NCI-H69 (cell line): ENCODE measurements around the gene NT5DC2.

ENCODE experiments used
- DNase-seq: peaks from one replicate; lab custom pipeline; 2025; lab: John Stamatoyannopoulos, UW

Gene NT5DC2

DNA sequence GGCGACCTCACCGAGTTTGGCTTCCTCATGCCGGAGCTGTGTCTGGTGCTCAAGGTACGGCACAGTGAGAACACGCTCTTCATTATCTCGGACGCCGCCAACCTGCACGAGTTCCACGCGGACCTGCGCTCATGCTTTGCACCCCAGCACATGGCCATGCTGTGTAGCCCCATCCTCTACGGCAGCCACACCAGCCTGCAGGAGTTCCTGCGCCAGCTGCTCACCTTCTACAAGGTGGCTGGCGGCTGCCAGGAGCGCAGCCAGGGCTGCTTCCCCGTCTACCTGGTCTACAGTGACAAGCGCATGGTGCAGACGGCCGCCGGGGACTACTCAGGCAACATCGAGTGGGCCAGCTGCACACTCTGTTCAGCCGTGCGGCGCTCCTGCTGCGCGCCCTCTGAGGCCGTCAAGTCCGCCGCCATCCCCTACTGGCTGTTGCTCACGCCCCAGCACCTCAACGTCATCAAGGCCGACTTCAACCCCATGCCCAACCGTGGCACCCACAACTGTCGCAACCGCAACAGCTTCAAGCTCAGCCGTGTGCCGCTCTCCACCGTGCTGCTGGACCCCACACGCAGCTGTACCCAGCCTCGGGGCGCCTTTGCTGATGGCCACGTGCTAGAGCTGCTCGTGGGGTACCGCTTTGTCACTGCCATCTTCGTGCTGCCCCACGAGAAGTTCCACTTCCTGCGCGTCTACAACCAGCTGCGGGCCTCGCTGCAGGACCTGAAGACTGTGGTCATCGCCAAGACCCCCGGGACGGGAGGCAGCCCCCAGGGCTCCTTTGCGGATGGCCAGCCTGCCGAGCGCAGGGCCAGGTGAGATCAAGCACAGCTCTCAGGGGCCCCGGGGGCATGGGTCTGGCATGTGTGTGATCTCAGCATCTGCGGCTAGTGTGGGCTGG, 45.6 kb downstream of the NT5DC2 start:
- DNase-seq = no peak

DNA sequence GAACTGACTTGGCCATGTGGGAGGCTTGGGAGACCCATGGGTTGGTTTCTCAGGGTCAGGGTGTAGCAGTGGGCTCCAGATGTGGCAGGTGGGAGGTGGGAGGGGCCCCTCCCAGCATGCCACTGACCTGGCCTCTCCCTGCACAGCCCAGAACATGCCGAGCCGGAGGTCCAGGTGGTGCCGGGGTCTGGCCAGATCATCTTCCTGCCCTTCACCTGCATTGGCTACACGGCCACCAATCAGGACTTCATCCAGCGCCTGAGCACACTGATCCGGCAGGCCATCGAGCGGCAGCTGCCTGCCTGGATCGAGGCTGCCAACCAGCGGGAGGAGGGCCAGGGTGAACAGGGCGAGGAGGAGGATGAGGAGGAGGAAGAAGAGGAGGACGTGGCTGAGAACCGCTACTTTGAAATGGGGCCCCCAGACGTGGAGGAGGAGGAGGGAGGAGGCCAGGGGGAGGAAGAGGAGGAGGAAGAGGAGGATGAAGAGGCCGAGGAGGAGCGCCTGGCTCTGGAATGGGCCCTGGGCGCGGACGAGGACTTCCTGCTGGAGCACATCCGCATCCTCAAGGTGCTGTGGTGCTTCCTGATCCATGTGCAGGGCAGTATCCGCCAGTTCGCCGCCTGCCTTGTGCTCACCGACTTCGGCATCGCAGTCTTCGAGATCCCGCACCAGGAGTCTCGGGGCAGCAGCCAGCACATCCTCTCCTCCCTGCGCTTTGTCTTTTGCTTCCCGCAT, 46.4 kb downstream of the NT5DC2 start:
- DNase-seq = no peak

DNA sequence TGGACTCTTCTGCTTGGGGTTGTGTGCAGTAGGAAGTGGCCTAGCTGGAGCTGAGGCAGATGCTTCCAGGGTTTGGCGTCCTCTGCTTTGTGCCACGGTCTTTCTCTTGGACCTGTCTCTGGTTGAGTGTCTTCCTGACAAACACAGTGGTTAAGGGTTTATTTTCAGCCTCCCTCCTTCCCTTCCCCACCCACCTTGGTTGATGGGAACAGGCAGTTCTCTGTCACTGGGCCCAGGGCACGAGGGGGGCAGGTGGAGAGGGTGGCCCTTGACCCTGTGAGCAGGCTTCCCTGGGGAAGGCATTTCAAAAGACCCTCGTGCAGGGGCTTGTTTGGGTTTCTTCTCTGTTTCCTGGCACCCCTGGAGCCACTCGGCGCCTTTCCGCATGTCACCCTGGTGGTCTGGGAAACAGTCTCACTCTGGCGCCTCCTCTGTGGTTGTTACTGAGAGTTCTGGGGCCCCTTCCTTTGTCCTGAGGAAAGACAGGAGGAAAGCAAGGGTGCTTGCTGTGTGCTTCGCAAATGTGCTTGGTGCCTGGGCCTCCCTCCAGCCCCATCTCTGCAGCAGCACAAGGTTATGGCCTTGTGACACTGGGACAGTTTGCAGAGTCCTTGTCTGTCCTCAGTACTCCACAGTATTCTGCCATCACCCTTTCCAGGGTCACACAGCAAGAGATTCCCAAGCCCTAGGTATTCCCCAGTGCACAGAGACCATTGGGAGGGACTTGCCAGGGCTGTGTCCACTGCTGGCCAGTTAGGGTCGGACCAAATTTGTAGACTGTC, 48.8 kb downstream of the NT5DC2 start:
- no peak for DNase-seq

DNA sequence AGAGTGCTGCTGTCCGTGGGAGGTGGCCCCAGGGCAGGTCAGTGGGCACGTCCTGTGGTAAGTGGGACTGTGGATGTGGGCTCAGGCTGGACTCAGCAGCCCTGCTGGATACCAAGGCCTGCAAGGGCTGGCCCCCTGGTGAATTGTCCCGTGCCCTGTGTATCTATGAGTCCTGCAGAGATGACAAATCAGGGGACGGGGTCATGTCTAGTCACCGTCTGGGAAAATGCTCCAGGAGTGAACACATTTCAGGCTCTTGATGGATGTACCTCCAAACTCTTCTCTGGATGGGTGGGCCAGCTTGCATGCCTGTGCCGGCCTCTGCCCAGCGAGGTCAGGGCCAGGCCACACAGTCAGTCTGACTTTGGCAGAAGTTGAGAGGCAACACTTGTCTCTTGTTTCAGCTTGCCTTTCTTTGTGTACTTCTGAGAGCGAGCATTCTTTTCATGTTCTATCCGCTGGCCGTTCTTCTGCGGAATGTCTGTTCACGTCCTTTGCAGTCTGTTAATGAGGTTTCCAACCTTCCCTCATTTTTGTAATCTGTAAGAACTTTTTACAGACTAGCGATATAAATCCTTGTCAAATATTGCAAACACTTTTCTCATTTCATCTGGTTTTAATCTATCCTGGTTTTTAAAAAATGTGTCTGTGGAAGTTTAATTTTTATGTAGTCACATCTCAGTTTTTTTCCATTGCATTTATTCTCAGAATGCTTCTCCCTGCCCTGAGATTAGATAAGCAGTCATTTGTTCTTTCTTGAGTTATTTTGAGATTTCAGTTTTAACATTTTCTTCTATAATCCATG, 49.9 kb downstream of the NT5DC2 start:
- no peak for DNase-seq

DNA sequence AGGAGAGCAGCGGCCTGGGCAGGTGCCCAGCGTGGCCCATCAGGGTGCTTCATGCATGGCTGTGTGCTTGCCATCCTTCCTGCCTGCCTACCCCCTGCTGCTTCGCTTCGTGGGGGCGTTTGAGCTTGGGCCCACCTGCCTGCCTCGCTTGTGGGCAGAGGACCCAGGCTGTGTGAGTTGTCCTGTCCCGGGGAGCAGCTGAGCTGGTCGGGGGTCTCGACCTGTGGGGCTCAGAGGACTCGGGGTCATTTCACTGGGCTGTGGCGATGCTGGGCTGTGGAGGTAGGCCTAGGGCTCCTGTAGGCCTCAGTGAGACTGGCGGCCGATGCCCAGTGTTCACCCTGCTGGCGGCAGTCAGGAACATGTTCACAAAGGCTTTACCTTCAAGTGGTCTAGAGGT, 50.6 kb downstream of the NT5DC2 start:
- no peak for DNase-seq

DNA sequence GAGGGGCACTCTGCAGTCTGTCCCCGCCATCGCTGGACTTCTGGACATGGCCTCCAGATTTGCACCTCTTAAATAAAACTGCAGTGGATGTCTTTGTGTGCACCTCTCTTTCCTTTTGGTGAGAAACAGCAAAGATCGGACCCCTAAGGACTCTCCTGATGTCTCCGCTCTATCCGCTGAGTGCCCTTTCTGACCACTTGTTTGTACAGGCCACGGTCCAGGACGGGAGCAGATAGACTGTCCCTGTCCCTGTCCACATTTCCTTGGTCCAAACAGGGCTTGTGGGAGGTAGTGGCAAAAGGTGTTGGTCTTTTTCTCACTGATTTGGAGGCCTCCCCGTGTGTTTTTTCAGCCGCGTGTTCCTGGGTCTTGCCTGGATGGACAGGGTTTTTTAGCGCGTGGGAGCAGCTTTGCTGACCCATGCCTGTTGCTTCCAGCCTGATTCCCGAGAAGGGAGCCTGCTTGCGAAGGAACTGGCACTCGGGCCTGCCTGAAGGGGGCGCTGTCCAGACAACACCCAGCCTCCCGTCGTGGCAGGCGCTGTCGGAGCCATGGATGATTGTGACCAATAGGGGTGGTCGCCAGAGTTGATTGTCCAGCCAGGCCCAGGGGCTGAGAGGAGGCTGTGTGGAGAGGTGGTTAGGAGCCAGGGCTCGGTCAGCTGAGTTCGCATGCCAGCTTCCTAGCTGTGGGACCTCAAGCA, 51.7 kb downstream of the NT5DC2 start:
- peak; percentile 3 for DNase-seq

DNA sequence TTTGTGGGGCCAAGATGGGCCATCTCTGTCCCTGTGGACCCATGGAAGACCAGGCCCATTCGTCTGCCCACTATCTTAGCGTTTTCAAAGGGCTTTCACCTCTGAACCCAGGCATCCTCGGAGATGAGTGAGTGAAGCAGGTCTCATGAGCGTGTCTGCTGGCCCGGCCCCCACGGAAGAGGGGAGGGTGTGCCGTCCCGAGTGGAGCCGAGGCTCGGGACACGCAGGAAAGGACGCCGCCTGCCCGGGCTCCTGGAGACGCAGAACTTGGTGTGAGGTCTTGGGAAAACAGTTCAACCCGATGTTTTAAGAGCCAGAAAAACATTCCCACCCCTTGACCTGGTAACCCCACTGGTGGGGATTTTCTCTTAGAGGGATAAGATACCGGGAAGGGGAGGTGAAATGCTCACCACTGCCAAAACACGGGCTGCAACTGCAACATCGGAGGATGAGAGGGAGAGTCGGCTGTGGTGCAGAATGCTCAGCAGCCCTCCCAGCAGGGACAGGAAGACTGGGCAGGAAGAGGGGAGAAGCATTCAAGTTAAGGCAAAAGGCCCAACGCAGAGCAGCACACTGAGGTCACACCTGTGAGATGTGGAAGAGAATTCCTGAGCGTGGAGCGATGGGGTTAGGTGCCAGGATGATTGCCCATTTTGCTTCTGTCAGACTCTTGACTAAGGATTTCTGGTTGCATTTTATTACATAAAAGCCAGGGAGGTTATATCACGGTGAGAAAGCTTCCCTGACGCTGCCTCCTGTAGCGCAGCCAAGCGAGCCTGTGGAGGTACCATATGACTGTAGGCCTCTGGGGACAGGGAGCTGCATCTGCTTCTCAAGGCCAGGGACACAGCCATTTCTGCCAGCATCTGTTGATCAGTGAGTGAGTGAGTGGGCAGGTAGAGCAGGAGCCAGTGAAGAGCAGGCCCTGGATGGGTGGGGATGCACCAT, 52.6 kb downstream of the NT5DC2 start:
- no peak for DNase-seq

DNA sequence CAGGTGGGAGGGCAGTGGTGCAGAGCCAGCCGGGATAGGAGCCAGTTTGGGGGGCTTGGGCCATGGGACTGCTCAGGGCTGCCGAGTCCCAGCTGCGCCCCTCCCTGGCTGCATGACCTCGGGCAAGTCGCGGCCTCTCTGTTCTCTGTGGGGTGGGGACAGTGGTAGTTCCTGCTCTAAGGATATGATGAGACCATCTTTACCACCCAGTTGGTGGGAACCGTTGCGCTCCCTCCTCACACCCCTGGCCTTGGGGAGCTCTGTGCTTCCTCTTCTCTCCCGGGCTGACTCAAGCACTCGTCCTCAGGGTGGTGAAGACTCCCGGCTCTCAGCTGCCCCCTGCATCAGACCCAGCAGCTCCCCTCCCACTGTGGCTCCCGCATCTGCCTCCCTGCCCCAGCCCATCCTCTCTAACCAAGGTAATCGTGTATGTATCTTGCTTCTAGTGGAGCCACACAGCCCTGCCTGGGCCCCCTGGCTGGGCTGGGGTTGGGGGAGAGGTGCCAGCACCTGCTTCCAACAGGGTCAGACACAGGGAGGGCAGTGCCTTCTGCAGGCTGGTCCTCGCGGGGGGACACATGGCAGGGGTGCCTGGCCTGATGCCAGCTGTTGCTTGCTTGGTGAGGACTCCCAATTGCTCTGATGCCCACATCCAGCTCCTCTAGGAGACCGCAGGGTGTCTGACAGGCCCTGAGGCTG, 53.6 kb downstream of the NT5DC2 start:
- no peak for DNase-seq

DNA sequence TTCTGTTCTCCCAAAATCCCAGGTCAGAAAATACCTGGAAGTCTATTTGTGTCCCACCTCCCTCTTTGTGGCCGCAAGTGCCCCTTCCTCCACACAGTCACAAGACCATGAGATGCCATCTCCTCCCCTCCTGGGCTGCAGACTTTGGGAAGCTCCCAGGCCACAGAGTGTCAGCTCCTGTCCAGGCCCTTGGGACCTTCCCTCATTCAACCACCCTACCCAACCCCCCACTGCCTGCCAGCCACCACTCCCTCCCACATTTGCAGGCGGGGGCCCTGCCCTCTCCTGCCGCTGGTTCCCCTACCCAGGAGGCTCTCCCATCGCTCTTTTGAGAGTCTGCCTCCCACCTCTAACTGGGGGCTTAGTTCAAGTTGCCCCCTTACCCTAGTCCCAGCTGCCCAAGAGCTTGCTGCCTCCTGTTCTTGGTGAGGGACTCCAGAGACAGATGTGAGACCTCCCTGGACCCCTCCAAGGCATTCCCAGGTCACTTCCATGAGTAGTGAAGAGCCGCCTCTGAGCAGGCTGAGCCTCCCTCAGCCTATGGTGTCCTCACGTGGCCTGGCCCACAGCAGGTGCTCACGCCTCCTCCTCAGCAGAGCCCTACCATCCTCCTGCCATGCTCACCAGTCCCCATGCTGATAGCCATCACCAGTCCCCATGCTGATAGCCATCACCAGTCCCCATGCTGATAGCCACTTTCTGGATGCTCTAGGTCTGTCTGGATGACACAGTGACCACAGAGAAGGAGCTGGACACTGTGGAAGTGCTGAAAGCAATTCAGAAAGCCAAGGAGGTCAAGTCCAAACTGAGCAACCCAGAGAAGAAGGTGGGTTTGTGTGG, 54.4 kb downstream of the NT5DC2 start:
- no peak for DNase-seq

DNA sequence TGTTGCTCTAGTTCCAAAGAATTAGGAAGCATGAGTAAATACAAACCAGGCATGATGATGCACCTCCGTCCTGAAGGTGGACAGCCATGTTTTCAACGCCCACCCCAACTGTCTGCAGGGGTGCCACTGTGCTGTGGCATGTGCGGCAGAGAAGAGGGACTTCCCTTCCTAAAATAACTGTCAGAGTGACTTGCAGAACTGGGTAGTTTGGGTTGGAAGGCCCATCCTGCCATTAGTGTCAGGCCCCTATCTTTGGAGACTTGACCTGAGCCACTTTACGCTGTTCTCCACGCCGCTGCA, 55.9 kb downstream of the NT5DC2 start:
- no peak for DNase-seq

DNA sequence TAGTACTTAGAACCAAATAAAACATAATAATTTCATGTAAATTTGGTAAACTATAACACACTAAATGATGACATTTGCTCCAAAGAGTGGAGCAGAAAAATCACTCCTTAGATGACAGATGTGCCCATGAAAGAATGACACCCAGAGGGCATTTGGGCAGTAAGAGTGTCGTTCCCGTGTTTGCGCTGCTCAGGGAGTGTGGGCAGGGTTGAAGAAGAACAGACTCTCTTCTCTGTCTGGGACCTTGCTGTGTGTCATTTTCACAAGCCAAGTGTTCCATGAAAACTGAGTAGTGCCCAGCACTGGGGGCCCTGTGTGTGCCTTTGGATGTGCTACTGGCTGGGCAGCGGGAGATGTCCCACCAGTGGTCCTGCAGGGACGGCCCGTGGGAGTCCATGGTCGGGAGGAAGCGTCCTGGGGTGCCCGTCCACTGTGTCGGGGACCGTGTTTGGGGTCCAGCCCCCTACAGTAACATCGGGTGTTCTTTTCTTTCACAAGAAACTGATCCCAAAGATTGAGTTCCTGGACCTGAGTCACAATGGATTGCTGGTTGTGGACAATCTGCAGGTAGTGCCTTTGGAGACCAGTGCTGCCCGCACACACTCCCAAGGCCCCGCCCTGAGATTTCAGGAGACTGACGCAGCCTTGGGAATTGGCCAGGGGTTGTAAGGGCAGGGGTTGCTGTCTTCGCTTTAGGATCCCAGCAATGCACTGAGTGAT, 56.4 kb downstream of the NT5DC2 start:
- DNase-seq = no peak
